ENCODE results near the gene CX3CR1. TPM values are rescaled to one million over a fixed set of nuclear protein-coding genes. Genes with fewer than 3 reads are reported as not detected.

CX3CR1 gene
- total RNA-seq, 1 experiment from 2014 or later, result not detected

GRCh38 chr3:39277893-39278615, 1.8 kb downstream of the CX3CR1 start:
- no peak for TF ChIP-seq CTCF (IDR thresholded peaks at IDR 0.05; ENCODE audit: unreplicated experiment)
- Mint-ChIP-seq H3K9me3 (ENCODE audit: unreplicated experiment) (no peaks in the 10 kb centered on the region), H3K27ac (ENCODE audit: low read depth, unreplicated experiment) (no peak overlapping the region), H3K27me3 (ENCODE audit: insufficient read depth, unreplicated experiment) (peaks cover 26% of the 10 kb centered on the region), H3K4me1 (ENCODE audit: insufficient read depth, unreplicated experiment) (no peaks in the 10 kb centered on the region), H3K4me3 (ENCODE audit: unreplicated experiment) (no peak overlapping the region), H3K36me3 (ENCODE audit: insufficient read depth, unreplicated experiment) (no peaks in the 10 kb centered on the region)
- no TSS peak for BruUV-seq (replicated peaks)
- no peak for DNase-seq (ENCODE audit: unreplicated experiment)
- intact Hi-C loops (cut with micrococcal nuclease), result no loop called here
- POLR2A ChIA-PET, result no interaction called here
- CTCF ChIA-PET, result interaction anchor here (0.6 to 8.2 kb wide), 7 partner anchors 10 to 152 kb away, joined by 3 to 70 read pairs (median 4); no protein-coding TSS in a partner anchor

GRCh38 chr3:39276746-39277145, 3.1 kb downstream of the CX3CR1 start:
- H3K4me3 Mint-ChIP-seq (ENCODE audit: unreplicated experiment), result no peak overlapping the region
- TF ChIP-seq CTCF (IDR thresholded peaks at IDR 0.05; ENCODE audit: unreplicated experiment), result no peak
- ChIA-PET CTCF (interaction anchor here (1.0 to 8.2 kb wide), 5 partner anchors 11 to 151 kb away, joined by 3 to 70 read pairs (median 15); no protein-coding TSS in a partner anchor), POLR2A (no interaction called here)
- H3K27ac Mint-ChIP-seq (ENCODE audit: low read depth, unreplicated experiment), result no peak overlapping the region
- no peaks in the 10 kb centered on the region for H3K36me3 Mint-ChIP-seq (ENCODE audit: insufficient read depth, unreplicated experiment)
- no TSS peak for BruUV-seq (replicated peaks)
- no peaks in the 10 kb centered on the region for H3K4me1 Mint-ChIP-seq (ENCODE audit: insufficient read depth, unreplicated experiment)
- no peaks in the 10 kb centered on the region for H3K9me3 Mint-ChIP-seq (ENCODE audit: unreplicated experiment)
- intact Hi-C loops (cut with micrococcal nuclease), result no loop called here
- peaks cover 16% of the 10 kb centered on the region for H3K27me3 Mint-ChIP-seq (ENCODE audit: insufficient read depth, unreplicated experiment)
- DNase-seq (ENCODE audit: unreplicated experiment), result no peak

GRCh38 chr3:39275963-39276593, 3.8 kb downstream of the CX3CR1 start:
- CTCF ChIA-PET, result interaction anchor here (2.0 to 8.2 kb wide), 3 partner anchors 12 to 68 kb away, joined by 4 to 70 read pairs (median 15); no protein-coding TSS in a partner anchor
- no peaks in the 10 kb centered on the region for H3K36me3 Mint-ChIP-seq (ENCODE audit: insufficient read depth, unreplicated experiment)
- POLR2A ChIA-PET, result no interaction called here
- no peaks in the 10 kb centered on the region for H3K9me3 Mint-ChIP-seq (ENCODE audit: unreplicated experiment)
- intact Hi-C loops (cut with micrococcal nuclease), result no loop called here
- DNase-seq (ENCODE audit: unreplicated experiment), result no peak
- no TSS peak for BruUV-seq (replicated peaks)
- H3K27ac Mint-ChIP-seq (ENCODE audit: low read depth, unreplicated experiment), result no peak overlapping the region
- no peak overlapping the region for H3K4me3 Mint-ChIP-seq (ENCODE audit: unreplicated experiment)
- H3K27me3 Mint-ChIP-seq (ENCODE audit: insufficient read depth, unreplicated experiment), result peaks cover 15% of the 10 kb centered on the region
- no peak for TF ChIP-seq CTCF (IDR thresholded peaks at IDR 0.05; ENCODE audit: unreplicated experiment)
- H3K4me1 Mint-ChIP-seq (ENCODE audit: insufficient read depth, unreplicated experiment), result no peaks in the 10 kb centered on the region

- Mint-ChIP-seq H3K4me3 (ENCODE audit: unreplicated experiment) (no peak overlapping the region), H3K27ac (ENCODE audit: low read depth, unreplicated experiment) (no peak overlapping the region), H3K27me3 (ENCODE audit: insufficient read depth, unreplicated experiment) (peaks cover 15% of the 10 kb centered on the region), H3K36me3 (ENCODE audit: insufficient read depth, unreplicated experiment) (no peaks in the 10 kb centered on the region), H3K9me3 (ENCODE audit: unreplicated experiment) (no peaks in the 10 kb centered on the region), H3K4me1 (ENCODE audit: insufficient read depth, unreplicated experiment) (no peaks in the 10 kb centered on the region)
- no peak for DNase-seq (ENCODE audit: unreplicated experiment)
- no peak for TF ChIP-seq CTCF (IDR thresholded peaks at IDR 0.05; ENCODE audit: unreplicated experiment)
- intact Hi-C loops (cut with micrococcal nuclease), result no loop called here
- no TSS peak for BruUV-seq (replicated peaks)
- CTCF ChIA-PET, result interaction anchor here (1.3 to 8.2 kb wide), 3 partner anchors 13 to 83 kb away, joined by 3 to 70 read pairs (median 15); partner anchors contain the start of gene XIRP1
- POLR2A ChIA-PET, result no interaction called here
Observed at GRCh38 chr3:39275052-39275451, 4.8 kb downstream of the CX3CR1 start.

Measured in MCF 10A (cell line).